Measurements from ENCODE around the gene PFDN1.

DNA sequence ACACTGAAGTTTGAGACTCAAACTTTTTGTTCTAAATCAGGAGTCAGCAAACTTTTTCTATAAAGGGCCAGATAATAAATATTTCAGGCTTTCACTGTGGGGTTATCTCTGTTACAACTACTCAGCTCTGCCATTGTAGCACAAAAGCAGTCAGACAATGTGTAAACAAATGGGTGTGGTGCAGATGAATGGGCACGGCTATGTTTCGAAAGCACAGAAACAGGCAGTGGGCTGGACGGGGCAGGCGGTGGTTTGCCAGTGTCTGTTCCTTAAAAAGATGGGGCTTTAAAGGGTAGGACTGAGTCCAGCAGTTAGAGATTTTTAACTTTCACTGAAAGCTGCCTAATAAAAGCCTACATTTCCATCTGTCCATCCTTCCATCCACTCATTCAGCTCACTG lies 48.9 kb downstream of the PFDN1 start:
- TF ChIP-seq EZH2 (IDR thresholded peaks at IDR 0.05; ENCODE audit: borderline replicate concordance, control insufficient read depth, low read depth, low read length): no peak
- TF ChIP-seq, protein P1, sequence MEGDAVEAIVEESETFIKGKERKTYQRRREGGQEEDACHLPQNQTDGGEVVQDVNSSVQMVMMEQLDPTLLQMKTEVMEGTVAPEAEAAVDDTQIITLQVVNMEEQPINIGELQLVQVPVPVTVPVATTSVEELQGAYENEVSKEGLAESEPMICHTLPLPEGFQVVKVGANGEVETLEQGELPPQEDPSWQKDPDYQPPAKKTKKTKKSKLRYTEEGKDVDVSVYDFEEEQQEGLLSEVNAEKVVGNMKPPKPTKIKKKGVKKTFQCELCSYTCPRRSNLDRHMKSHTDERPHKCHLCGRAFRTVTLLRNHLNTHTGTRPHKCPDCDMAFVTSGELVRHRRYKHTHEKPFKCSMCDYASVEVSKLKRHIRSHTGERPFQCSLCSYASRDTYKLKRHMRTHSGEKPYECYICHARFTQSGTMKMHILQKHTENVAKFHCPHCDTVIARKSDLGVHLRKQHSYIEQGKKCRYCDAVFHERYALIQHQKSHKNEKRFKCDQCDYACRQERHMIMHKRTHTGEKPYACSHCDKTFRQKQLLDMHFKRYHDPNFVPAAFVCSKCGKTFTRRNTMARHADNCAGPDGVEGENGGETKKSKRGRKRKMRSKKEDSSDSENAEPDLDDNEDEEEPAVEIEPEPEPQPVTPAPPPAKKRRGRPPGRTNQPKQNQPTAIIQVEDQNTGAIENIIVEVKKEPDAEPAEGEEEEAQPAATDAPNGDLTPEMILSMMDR (IDR thresholded peaks at IDR 0.05 in 2 of 3, conservative IDR thresholded peaks at IDR 0.05 in 1 of 3; ENCODE audit: control insufficient read depth in 2 of 3, extremely low read depth in 1 of 3, insufficient read depth in 1 of 3, low read depth in 3 of 3, low read length in 3 of 3): no peak
- no peak for TF ChIP-seq NR2C2 (IDR thresholded peaks at IDR 0.05; ENCODE audit: borderline replicate concordance, control insufficient read depth, insufficient read length, low read depth)
- no peak for TF ChIP-seq SP1 (IDR thresholded peaks at IDR 0.05; ENCODE audit: low read depth, low read length)
- TF ChIP-seq RFX5 (IDR thresholded peaks at IDR 0.05; ENCODE audit: low read depth, low read length): no peak
- no peak for TF ChIP-seq CREB1 (IDR thresholded peaks at IDR 0.05; ENCODE audit: low read depth)
- TF ChIP-seq, protein P2, sequence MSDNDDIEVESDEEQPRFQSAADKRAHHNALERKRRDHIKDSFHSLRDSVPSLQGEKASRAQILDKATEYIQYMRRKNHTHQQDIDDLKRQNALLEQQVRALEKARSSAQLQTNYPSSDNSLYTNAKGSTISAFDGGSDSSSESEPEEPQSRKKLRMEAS (IDR thresholded peaks at IDR 0.05; ENCODE audit: low read depth, low read length): no peak
